GM21723 (cell line): ENCODE results near the gene SHROOM3.

ENCODE experiments used
- ATAC-seq: cut with Tn5 transposase; IDR thresholded peaks from one replicate; pipeline ENCODE4 v1.9.1; 2021; ENCODE audit warnings: mild to moderate bottlenecking, moderate library complexity; ENCODE audit not compliant: unreplicated experiment

Gene SHROOM3

GRCh38 chr4:76536373-76536689, 101.3 kb downstream of the SHROOM3 start:
- no peak for ATAC-seq

- no peak for ATAC-seq
Measured at GRCh38 chr4:76538296-76538695, 103.3 kb downstream of the SHROOM3 start.

- ATAC-seq = no peak
Measured at GRCh38 chr4:76539979-76540378, 105.0 kb downstream of the SHROOM3 start.

GRCh38 chr4:76540486-76540885, 105.5 kb downstream of the SHROOM3 start:
- ATAC-seq = no peak

- ATAC-seq = no peak
Measured at GRCh38 chr4:76543378-76543777, 108.3 kb downstream of the SHROOM3 start.

- no peak for ATAC-seq
Measured at GRCh38 chr4:76544725-76545124, 109.7 kb downstream of the SHROOM3 start.

GRCh38 chr4:76545226-76545884, 110.3 kb downstream of the SHROOM3 start:
- ATAC-seq = no peak

GRCh38 chr4:76546327-76546726, 111.3 kb downstream of the SHROOM3 start:
- ATAC-seq = no peak

GRCh38 chr4:76546759-76547742, 112.0 kb downstream of the SHROOM3 start:
- ATAC-seq = no peak

GRCh38 chr4:76548704-76549103, 113.7 kb downstream of the SHROOM3 start:
- ATAC-seq = no peak

GRCh38 chr4:76549765-76550164, 114.7 kb downstream of the SHROOM3 start:
- no peak for ATAC-seq

GRCh38 chr4:76550966-76551780, 116.1 kb downstream of the SHROOM3 start:
- ATAC-seq = no peak

GRCh38 chr4:76554630-76555029, 119.6 kb downstream of the SHROOM3 start:
- no peak for ATAC-seq

GRCh38 chr4:76556452-76556851, 121.4 kb downstream of the SHROOM3 start:
- ATAC-seq = no peak

GRCh38 chr4:76558396-76559235, 123.6 kb downstream of the SHROOM3 start:
- ATAC-seq = no peak

GRCh38 chr4:76559236-76560071, 124.4 kb downstream of the SHROOM3 start:
- no peak for ATAC-seq

- no peak for ATAC-seq
Measured at GRCh38 chr4:76562161-76562560, 127.1 kb downstream of the SHROOM3 start.

GRCh38 chr4:76562836-76563453, 127.9 kb downstream of the SHROOM3 start:
- no peak for ATAC-seq

- ATAC-seq = no peak
Measured at GRCh38 chr4:76563454-76564122, 128.6 kb downstream of the SHROOM3 start.
